Measurements from ENCODE around the gene PDE4D.

GRCh38 chr5:59071755-59072549 is 821.6 kb downstream of the PDE4D start:
- TF ChIP-seq, protein P1, sequence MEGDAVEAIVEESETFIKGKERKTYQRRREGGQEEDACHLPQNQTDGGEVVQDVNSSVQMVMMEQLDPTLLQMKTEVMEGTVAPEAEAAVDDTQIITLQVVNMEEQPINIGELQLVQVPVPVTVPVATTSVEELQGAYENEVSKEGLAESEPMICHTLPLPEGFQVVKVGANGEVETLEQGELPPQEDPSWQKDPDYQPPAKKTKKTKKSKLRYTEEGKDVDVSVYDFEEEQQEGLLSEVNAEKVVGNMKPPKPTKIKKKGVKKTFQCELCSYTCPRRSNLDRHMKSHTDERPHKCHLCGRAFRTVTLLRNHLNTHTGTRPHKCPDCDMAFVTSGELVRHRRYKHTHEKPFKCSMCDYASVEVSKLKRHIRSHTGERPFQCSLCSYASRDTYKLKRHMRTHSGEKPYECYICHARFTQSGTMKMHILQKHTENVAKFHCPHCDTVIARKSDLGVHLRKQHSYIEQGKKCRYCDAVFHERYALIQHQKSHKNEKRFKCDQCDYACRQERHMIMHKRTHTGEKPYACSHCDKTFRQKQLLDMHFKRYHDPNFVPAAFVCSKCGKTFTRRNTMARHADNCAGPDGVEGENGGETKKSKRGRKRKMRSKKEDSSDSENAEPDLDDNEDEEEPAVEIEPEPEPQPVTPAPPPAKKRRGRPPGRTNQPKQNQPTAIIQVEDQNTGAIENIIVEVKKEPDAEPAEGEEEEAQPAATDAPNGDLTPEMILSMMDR (IDR thresholded peaks at IDR 0.05), result no peak
- TF ChIP-seq ZFX (IDR thresholded peaks at IDR 0.05; ENCODE audit: borderline replicate concordance), result no peak

Data from 22Rv1 (cell line).